H1 (cell line): ENCODE data around the gene PRPF31. TPM values are rescaled to one million over a fixed set of nuclear protein-coding genes. Genes with fewer than 3 reads are reported as not detected.

ENCODE experiments used
- CTCF ChIA-PET: fragments of 300-600 bp; sonication (Branson Sonifier 250); formaldehyde crosslinking; loops from one replicate; lab custom pipeline; 2021; ENCODE audit not compliant: partially characterized antibody; lab: Charles Lee
- POLR2A ChIA-PET: fragments of 300-600 bp; sonication (Branson Sonifier 250); formaldehyde crosslinking; loops from one replicate; lab custom pipeline; 2021; ENCODE audit warnings: inconsistent platforms; ENCODE audit not compliant: partially characterized antibody; lab: Charles Lee
- DNase-seq, 2 experiments: peaks; one replicate each; pipeline versions ENCODE4 v3.0.0 to v3.0.0-alpha.2; 2010 to 2022; ENCODE audit warnings: low spot score in 2 of 2, low read depth in 1 of 2, mixed read lengths in 1 of 2
- FAIRE-seq: peaks from 2 replicates; lab custom pipeline; 2011; peaks lifted over from hg19 to GRCh38; lab: Jason Lieb, UNC
- H2AFZ ChIP-seq: 2 replicates; pipeline ENCODE4 v1.8.1; 2012; ENCODE audit warnings: low read length, inconsistent platforms
- H2AK5ac ChIP-seq: 2 replicates; pipeline ENCODE4 v1.6.1; 2013; ENCODE audit warnings: low read depth, low read length
- H2BK120ac ChIP-seq: replicated peaks from 2 replicates; pipeline ENCODE3; 2013; ENCODE audit warnings: low read depth, low read length, inconsistent platforms
- H2BK12ac ChIP-seq: 2 replicates; pipeline ENCODE4 v1.6.1; 2013; ENCODE audit warnings: low read depth, low read length
- H2BK15ac ChIP-seq: 2 replicates; pipeline ENCODE4 v1.6.1; 2013; ENCODE audit warnings: low read length
- H2BK20ac ChIP-seq: 2 replicates; pipeline ENCODE4 v1.6.1; 2013; ENCODE audit warnings: low read length
- H2BK5ac ChIP-seq: 2 replicates; pipeline ENCODE4 v1.6.1; 2013; ENCODE audit warnings: low read depth, low read length
- H3K14ac ChIP-seq: 2 replicates; pipeline ENCODE4 v1.6.1; 2013; ENCODE audit warnings: inconsistent platforms; ENCODE audit not compliant: insufficient read length
- H3K18ac ChIP-seq: 2 replicates; pipeline ENCODE4 v1.6.1; 2013; ENCODE audit warnings: low read length; ENCODE audit errors: extremely low read depth
- H3K23ac ChIP-seq: 2 replicates; pipeline ENCODE4 v1.6.1; 2013; ENCODE audit warnings: inconsistent platforms; ENCODE audit not compliant: insufficient read length
- H3K23me2 ChIP-seq: 2 replicates; pipeline ENCODE4 v1.6.1; 2013; ENCODE audit warnings: low read depth, low read length
- H3K27ac ChIP-seq: 2 replicates; pipeline ENCODE4 v1.6.1; 2011; ENCODE audit warnings: low read depth, low read length, inconsistent platforms
- H3K27me3 ChIP-seq, 4 experiments: replicated peaks in 1 of 4; 1 replicate in 1 of 4; 2 replicates in 3 of 4; pipeline versions ENCODE4 v1.6.1 to v1.8.1; 2011 to 2013; ENCODE audit warnings: low read length in 3 of 4, mild to moderate bottlenecking in 3 of 4, inconsistent platforms in 2 of 4, mixed read lengths in 2 of 4, moderate library complexity in 1 of 4; ENCODE audit not compliant: control insufficient read depth in 3 of 4, insufficient read depth in 3 of 4; ENCODE audit errors: extremely low read depth in 1 of 4
- H3K36me3 ChIP-seq, 4 experiments: 2 replicates each; pipeline versions ENCODE4 v1.6.1 to v1.8.1; 2011 to 2013; ENCODE audit warnings: mild to moderate bottlenecking in 4 of 4, low read length in 3 of 4, moderate library complexity in 2 of 4, control low read depth in 1 of 4, inconsistent platforms in 1 of 4; ENCODE audit not compliant: insufficient read depth in 4 of 4, control insufficient read depth in 2 of 4
- H3K4ac ChIP-seq: replicated peaks from 2 replicates; pipeline ENCODE3; 2013; ENCODE audit warnings: low read length, low read depth, mixed read lengths, inconsistent platforms; ENCODE audit not compliant: insufficient read length
- H3K4me1 ChIP-seq, 4 experiments: replicated peaks in 1 of 4; 1 replicate in 1 of 4; 2 replicates in 3 of 4; pipeline versions ENCODE4 v1.6.1 to v1.8.1; 2011 to 2013; ENCODE audit warnings: low read length in 3 of 4, inconsistent platforms in 2 of 4, mixed read lengths in 1 of 4; ENCODE audit not compliant: insufficient read depth in 4 of 4, control insufficient read depth in 3 of 4
- H3K4me2 ChIP-seq, 2 experiments: 2 replicates each; pipeline versions ENCODE4 v1.6.1 to v1.8.1; 2011 to 2013; ENCODE audit warnings: low read depth in 2 of 2, low read length in 2 of 2, control low read depth in 1 of 2, inconsistent platforms in 1 of 2, mild to moderate bottlenecking in 1 of 2; ENCODE audit not compliant: insufficient read depth in 1 of 2
- H3K4me3 ChIP-seq, 4 experiments: fragments of 200-600, 300-600 bp in 1 of 4; sonication (generic), shearing (Covaris generic), sonication (Bioruptor Twin) in 1 of 4; 2 replicates each; pipeline versions ENCODE4 v1.5.1 to v1.8.1; 2011 to 2016; ENCODE audit warnings: low read length in 4 of 4, low read depth in 3 of 4, control low read depth in 2 of 4, inconsistent platforms in 2 of 4, mild to moderate bottlenecking in 2 of 4, mixed read lengths in 1 of 4, moderate library complexity in 1 of 4; ENCODE audit not compliant: insufficient read depth in 2 of 4; ENCODE audit errors: extremely low read depth in 1 of 4
- H3K56ac ChIP-seq: replicated peaks from 2 replicates; pipeline ENCODE3; 2013; ENCODE audit warnings: low read depth, mild to moderate bottlenecking, mixed read lengths, low read length, inconsistent platforms; ENCODE audit not compliant: insufficient read length
- H3K79me1 ChIP-seq: 2 replicates; pipeline ENCODE4 v1.6.1; 2013; ENCODE audit warnings: low read depth, low read length, control low read depth
- H3K79me2 ChIP-seq, 2 experiments: 2 replicates each; pipeline versions ENCODE4 v1.6.1 to v1.8.1; 2012 to 2013; ENCODE audit warnings: low read length in 2 of 2, mild to moderate bottlenecking in 2 of 2, inconsistent platforms in 1 of 2; ENCODE audit not compliant: insufficient read depth in 2 of 2, control insufficient read depth in 1 of 2
- H3K9ac ChIP-seq, 4 experiments: replicated peaks in 1 of 4; 1 replicate in 1 of 4; 2 replicates in 3 of 4; pipeline versions ENCODE4 v1.6.1 to v1.8.1; 2011 to 2013; ENCODE audit warnings: low read depth in 3 of 4, low read length in 3 of 4, control low read depth in 2 of 4, mild to moderate bottlenecking in 2 of 4, moderate library complexity in 2 of 4, inconsistent platforms in 1 of 4; ENCODE audit errors: extremely low read depth in 1 of 4
- H3K9me3 ChIP-seq, 2 experiments: 2 replicates each; pipeline versions ENCODE4 v1.6.1 to v1.8.1; 2012 to 2013; ENCODE audit warnings: mild to moderate bottlenecking in 2 of 2, moderate library complexity in 2 of 2, control low read depth in 1 of 2, inconsistent platforms in 1 of 2, low read depth in 1 of 2, low read length in 1 of 2, mixed read lengths in 1 of 2; ENCODE audit not compliant: insufficient read depth in 2 of 2
- H4K20me1 ChIP-seq, 2 experiments: replicated peaks in 1 of 2; 2 replicates each; pipeline versions ENCODE3 to v1.8.1; 2011 to 2013; ENCODE audit warnings: inconsistent platforms in 2 of 2, low read length in 2 of 2, mild to moderate bottlenecking in 1 of 2; ENCODE audit not compliant: insufficient read depth in 2 of 2, control insufficient read depth in 1 of 2
- H4K5ac ChIP-seq: 2 replicates; pipeline ENCODE4 v1.6.1; 2013; ENCODE audit warnings: low read length, low read depth, mixed read lengths, inconsistent platforms; ENCODE audit not compliant: insufficient read length
- H4K8ac ChIP-seq: 2 replicates; pipeline ENCODE4 v1.8.0; 2013; ENCODE audit warnings: mild to moderate bottlenecking, moderate library complexity, low read length, inconsistent platforms; ENCODE audit not compliant: insufficient read depth; ENCODE audit errors: extremely low read depth
- H4K91ac ChIP-seq: replicated peaks from 2 replicates; pipeline ENCODE3; 2013; ENCODE audit warnings: low read length, mixed read lengths, inconsistent platforms; ENCODE audit not compliant: insufficient read length
- BACH1 ChIP-seq: IDR thresholded peaks from 2 replicates; pipeline ENCODE4 v1.6.1; 2012; ENCODE audit warnings: low read length, improper control_type of control experiment
- HDAC6 ChIP-seq: IDR thresholded peaks from one replicate; pipeline ENCODE4 v1.7.1; 2012; ENCODE audit warnings: low read depth, mild to moderate bottlenecking, inconsistent platforms, low read length, moderate library complexity
- POU5F1 ChIP-seq: IDR thresholded peaks from 2 replicates; pipeline ENCODE4 v1.6.1; 2011; ENCODE audit warnings: low read depth, mild to moderate bottlenecking, low read length, moderate library complexity
- RBBP5 ChIP-seq: IDR thresholded peaks from 2 replicates; pipeline ENCODE4 v1.7.1; 2012; ENCODE audit warnings: low read depth, mild to moderate bottlenecking, inconsistent platforms, low read length, moderate library complexity, borderline replicate concordance
- RFX5 ChIP-seq: IDR thresholded peaks from 2 replicates; pipeline ENCODE4 v1.6.1; 2011; ENCODE audit warnings: low read depth, low read length, improper control_type of control experiment, borderline replicate concordance
- RNF2 ChIP-seq: fragments of 200-900, 300-1000 bp; sonication (generic); IDR thresholded peaks from 2 replicates; pipeline ENCODE4 v1.7.1; 2016; ENCODE audit warnings: borderline replicate concordance, low read depth, mild to moderate bottlenecking, antibody characterized with exemption, low read length; ENCODE audit not compliant: poor library complexity, severe bottlenecking; ENCODE audit errors: missing control alignments
- SIX5 ChIP-seq: IDR thresholded peaks from 2 replicates; pipeline ENCODE4 v1.6.1; 2011; ENCODE audit warnings: mild to moderate bottlenecking, low read depth, low read length
- TCF12 ChIP-seq: IDR thresholded peaks from 2 replicates; pipeline ENCODE4 v1.6.1; 2011; ENCODE audit warnings: low read depth, mild to moderate bottlenecking, low read length
- WGBS, 2 experiments: shearing (Covaris generic) in 1 of 2; methylation state at CpG; one replicate each; pipeline versions ENCODE4 v1.1.6 to v1.1.7; 2013 to 2015; ENCODE audit warnings: low lambda C conversion rate in 2 of 2, mixed read lengths in 2 of 2, inconsistent platforms in 1 of 2, low coverage in 1 of 2, missing lambda C conversion rate in 1 of 2; ENCODE audit not compliant: insufficient replicate concordance in 2 of 2, insufficient coverage in 1 of 2, insufficient read length in 1 of 2; ENCODE audit errors: extremely low coverage in 1 of 2, missing lambda C conversion rate in 1 of 2; 5-methylcytosine and 5-hydroxymethylcytosine counted together
- polyA plus RNA-seq, 7 experiments: library from polyadenylated mRNA; depleted of rRNA in 3 of 7; stranded (reverse) in 5 of 7; unstranded in 2 of 7; fragments of >200 nt in 5 of 7; fragments of 200-250 nt in 2 of 7; gene quantifications; 1 replicate in 5 of 7; 2 replicates in 1 of 7; 4 replicates in 1 of 7; pipeline versions ENCODE4 v1.2.1 to v1.2.3, GENCODE V29; 2011 to 2013; ENCODE audit warnings: missing spikeins in 2 of 7, mixed read lengths in 2 of 7
- total RNA-seq: library from RNA; stranded (reverse); fragmentation: NEBNext Ultra II Directional; extraction: Animal tissue kit (Norgen Biotek cat#: 25700); gene quantifications from 2 replicates; pipeline ENCODE4 v1.2.1, GENCODE V29; 2021
- TF ChIP-seq, protein P1 (sequence below): IDR thresholded peaks from 2 replicates; pipeline ENCODE4 v1.6.1; 2012; ENCODE audit warnings: inconsistent platforms
- TF ChIP-seq, protein P2 (sequence below): IDR thresholded peaks from 2 replicates; pipeline ENCODE4 v1.6.1; 2011; ENCODE audit warnings: low read depth, mild to moderate bottlenecking, low read length; ENCODE audit not compliant: insufficient read depth

Gene PRPF31
- total and polyA plus RNA-seq, 2 of the 8 experiments (the other 6 are each of a cell fraction or from before 2014, with no cell fraction given), result 51.1 to 97.4 TPM

GRCh38 chr19:54138489-54139256 lies 23.1 kb downstream of the PRPF31 start:
- FAIRE-seq, result no peak
- POLR2A ChIA-PET, result interaction anchor here (1.0 to 15.7 kb wide), 14 partner anchors 10 to 124 kb away, joined by 3 to 348 read pairs (median 5); partner anchors contain the start of genes LENG1, MBOAT7, NDUFA3 and PRPF31
- no peak for TF ChIP-seq BACH1
- TF ChIP-seq, protein P1, sequence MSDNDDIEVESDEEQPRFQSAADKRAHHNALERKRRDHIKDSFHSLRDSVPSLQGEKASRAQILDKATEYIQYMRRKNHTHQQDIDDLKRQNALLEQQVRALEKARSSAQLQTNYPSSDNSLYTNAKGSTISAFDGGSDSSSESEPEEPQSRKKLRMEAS, result no peak
- no peak for TF ChIP-seq TCF12
- TF ChIP-seq RBBP5, result no peak
- no peak for TF ChIP-seq RFX5
- TF ChIP-seq, protein P2, sequence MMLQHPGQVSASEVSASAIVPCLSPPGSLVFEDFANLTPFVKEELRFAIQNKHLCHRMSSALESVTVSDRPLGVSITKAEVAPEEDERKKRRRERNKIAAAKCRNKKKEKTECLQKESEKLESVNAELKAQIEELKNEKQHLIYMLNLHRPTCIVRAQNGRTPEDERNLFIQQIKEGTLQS, result no peak
- TF ChIP-seq RNF2, result no peak
- TF ChIP-seq POU5F1, result no peak
- TF ChIP-seq SIX5, result no peak
- no peak for TF ChIP-seq HDAC6

More at GRCh38 chr19:54138489-54139256, 23.1 kb downstream of the PRPF31 start:
- Histone ChIP-seq H3K23ac (no peak overlapping the region), H2BK120ac (no peak overlapping the region), H3K18ac (no peak overlapping the region), H3K79me2 (peaks cover 27 to 50% of the 10 kb centered on the region in 2 experiments), H2AFZ (no peak overlapping the region), H3K4ac (no peak overlapping the region), H3K36me3 (peaks cover 9 to 21% (median 15%) of the 10 kb centered on the region in 4 experiments; a peak in 7 of 8 replicates), H3K23me2 (peaks cover 15% of the 10 kb centered on the region), H3K4me1 (peaks cover 0 to 26% (median 7%) of the 10 kb centered on the region in 4 experiments; a peak in 5 of 7 replicates), H2BK5ac (no peak overlapping the region), H2BK12ac (no peak overlapping the region), H4K5ac (no peak overlapping the region), H3K9me3 (peaks cover 1% of the 10 kb centered on the region in 2 experiments; a peak in 2 of 4 replicates), H4K8ac (peak overlapping the region; percentile 63; the same call in 1 of the 2 replicates), H3K14ac (no peak overlapping the region), H3K27me3 (no peaks in the 10 kb centered on the region), H3K27ac (no peak overlapping the region), H3K4me2 (peak overlapping the region; percentile 68 to 76), H2AK5ac (no peak overlapping the region), H2BK20ac (no peak overlapping the region), H3K4me3 (peak overlapping the region; percentile 58 to 84 (median 72)), H2BK15ac (no peak overlapping the region), H4K91ac (no peak overlapping the region), H3K56ac (no peak overlapping the region), H4K20me1 (peaks cover 21 to 41% of the 10 kb centered on the region in 2 experiments), H3K9ac (peak overlapping the region in 3 of 4 experiments; percentile 16 to 56 (median 33); a peak in 4 of 7 replicates), H3K79me1 (peaks cover 23% of the 10 kb centered on the region)
- 49% methylated on average over 26 of the region's 31 CpGs; no CpG with 5 or more reads in 1 of the 2 experiments for WGBS, 2 experiments
- DNase-seq, result peak in 1 of 2 experiments; percentile 52
- CTCF ChIA-PET, result interaction anchor here (0.5 to 2.8 kb wide), 7 partner anchors 9 to 1305 kb away, joined by 3 to 10 read pairs (median 3); partner anchors contain the start of gene SHISA7
